ENCODE results near the gene MORN1. TPM values are rescaled to one million over a fixed set of nuclear protein-coding genes. Genes with fewer than 3 reads are reported as not detected.
A peak's percentile ranks its signal among the peaks of the same experiment; 100 is the strongest.

The MORN1 gene
- polyA plus RNA-seq, 1 of the 3 experiments (the other 2 are of a cell fraction): 16.3 TPM

GRCh38 chr1:2300004-2300771 lies 91.2 kb downstream of the MORN1 start:
- CTCF ChIA-PET: interaction anchor here (0.7 to 2.8 kb wide), 6 partner anchors 15 to 105 kb away, joined by 3 to 11 read pairs (median 4); partner anchors contain the start of gene FAAP20
- Histone ChIP-seq H3F3A (replicated peaks; ENCODE audit: insufficient read depth) (no peaks in the 10 kb centered on the region), H2AFZ (ENCODE audit: low read depth) (no peak overlapping the region), H3K27me3 (ENCODE audit: insufficient read depth) (no peaks in the 10 kb centered on the region), H3K4me1 (ENCODE audit: control insufficient read depth in 1 of 2, insufficient read depth in 2 of 2, low read depth in 1 of 2, low read length in 1 of 2) (peaks cover 0 to 46% of the 10 kb centered on the region in 2 experiments; a peak in 1 of 4 replicates), H3K79me2 (ENCODE audit: insufficient read depth) (peaks cover 74% of the 10 kb centered on the region), H4K20me1 (ENCODE audit: insufficient read depth) (peaks cover 79% of the 10 kb centered on the region), H3K4me3 (ENCODE audit: low read depth in 2 of 2, low read length in 1 of 2) (no peak overlapping the region), H3K27ac (ENCODE audit: low read depth in 2 of 2, low read length in 1 of 2) (peak overlapping the region in 1 of 2 experiments; percentile 83; a peak in 2 of 4 replicates), H3K9ac (no peak overlapping the region), H3K4me2 (no peak overlapping the region), H3K9me3 (no peaks in the 10 kb centered on the region), H3K36me3 (replicated peaks in 1 of 2; ENCODE audit: control insufficient read depth in 1 of 2, insufficient read depth in 2 of 2, low read length in 1 of 2) (peaks cover 0 to 20% of the 10 kb centered on the region in 2 experiments), H3K9me2 (no peaks in the 10 kb centered on the region)
- 94% methylated on average over 6 of the region's 32 CpGs for WGBS (ENCODE audit: low lambda C conversion rate)
- DNase-seq: no peak
- POLR2A ChIA-PET: interaction anchor here (1.1 kb wide), 2 partner anchors 10 to 15 kb away, joined by 3 to 4 read pairs; no protein-coding TSS in a partner anchor
- TF ChIP-seq CTCF (IDR thresholded peaks at IDR 0.05) (no peak), MEF2A (IDR thresholded peaks at IDR 0.05; ENCODE audit: borderline replicate concordance, low read depth) (no peak), YY1 (IDR thresholded peaks at IDR 0.05; ENCODE audit: low read depth) (no peak), TEAD4 (IDR thresholded peaks at IDR 0.05; ENCODE audit: borderline replicate concordance, insufficient read depth) (no peak), SIN3A (IDR thresholded peaks at IDR 0.05; ENCODE audit: borderline replicate concordance, low read depth, low read length) (no peak), POLR2AphosphoS5 (IDR thresholded peaks at IDR 0.05; ENCODE audit: low read depth, low read length) (no peak), NRF1 (IDR thresholded peaks at IDR 0.05; ENCODE audit: low read depth, low read length) (no peak), TCF12 (IDR thresholded peaks at IDR 0.05) (no peak), FOXM1 (IDR thresholded peaks at IDR 0.05; ENCODE audit: low read depth) (no peak), RAD21 (IDR thresholded peaks at IDR 0.05; ENCODE audit: low read length) (no peak), MAX (IDR thresholded peaks at IDR 0.05; ENCODE audit: low read depth) (no peak), USF2 (IDR thresholded peaks at IDR 0.05; ENCODE audit: borderline replicate concordance, low read depth, low read length) (no peak), SMC3 (IDR thresholded peaks at IDR 0.05; ENCODE audit: low read depth, low read length) (no peak), RFX5 (IDR thresholded peaks at IDR 0.05; ENCODE audit: low read length) (no peak), USF1 (IDR thresholded peaks at IDR 0.05; ENCODE audit: borderline replicate concordance, low read depth) (no peak), MXI1 (IDR thresholded peaks at IDR 0.05; ENCODE audit: low read depth, low read length) (no peak), EZH2phosphoT487 (IDR thresholded peaks at IDR 0.05; ENCODE audit: borderline replicate concordance, low read depth) (no peak), CHD2 (IDR thresholded peaks at IDR 0.05; ENCODE audit: low read length, partially characterized antibody) (no peak), RXRA (IDR thresholded peaks at IDR 0.05; ENCODE audit: borderline replicate concordance, low read depth) (no peak), JUND (IDR thresholded peaks at IDR 0.05) (no peak)

All from SK-N-SH (cell line).